GM13976 (cell line): ENCODE measurements around the gene MOV10L1.

Experiments
- DNase-seq: peaks from one replicate; pipeline ENCODE4 v3.0.0; 2012; ENCODE audit warnings: low spot score
- in situ Hi-C: fragments of 300-500 bp; cut with MboI; formaldehyde crosslinking; loops from one replicate; pipeline ENCODE4 v1.12.0; 2022; ENCODE audit warnings: low sequenced_read_pairs, mixed read lengths, inconsistent platforms; ENCODE audit not compliant: unreplicated experiment
- TF ChIP-seq, protein P1 (sequence below): IDR thresholded peaks from 2 replicates; pipeline ENCODE4 v1.5.1; 2012; ENCODE audit warnings: borderline replicate concordance, mild to moderate bottlenecking; ENCODE audit not compliant: insufficient read depth; ENCODE audit errors: extremely low read depth, missing control alignments, control extremely low read depth

Gene MOV10L1

DNA sequence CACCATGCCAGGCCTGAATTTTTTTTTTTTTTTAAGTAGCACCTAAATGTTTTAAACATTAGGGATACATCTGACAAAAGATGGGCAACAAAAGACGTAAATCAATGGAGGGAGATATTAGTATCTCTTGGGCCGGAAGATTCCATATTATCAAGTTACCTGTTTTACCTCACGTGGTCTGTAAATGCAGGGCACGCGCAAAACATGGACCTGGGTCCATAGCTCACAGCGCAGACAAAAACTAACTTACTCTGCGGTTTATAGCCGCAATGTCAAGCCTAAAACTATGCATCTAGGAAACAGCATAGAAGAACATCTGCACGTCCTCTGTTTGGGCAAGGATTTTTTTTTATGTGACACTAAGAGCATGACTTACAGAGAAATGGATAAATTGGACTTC lies 49.2 kb downstream of the MOV10L1 start:
- in situ Hi-C loops = no loop called here
- TF ChIP-seq, protein P1, sequence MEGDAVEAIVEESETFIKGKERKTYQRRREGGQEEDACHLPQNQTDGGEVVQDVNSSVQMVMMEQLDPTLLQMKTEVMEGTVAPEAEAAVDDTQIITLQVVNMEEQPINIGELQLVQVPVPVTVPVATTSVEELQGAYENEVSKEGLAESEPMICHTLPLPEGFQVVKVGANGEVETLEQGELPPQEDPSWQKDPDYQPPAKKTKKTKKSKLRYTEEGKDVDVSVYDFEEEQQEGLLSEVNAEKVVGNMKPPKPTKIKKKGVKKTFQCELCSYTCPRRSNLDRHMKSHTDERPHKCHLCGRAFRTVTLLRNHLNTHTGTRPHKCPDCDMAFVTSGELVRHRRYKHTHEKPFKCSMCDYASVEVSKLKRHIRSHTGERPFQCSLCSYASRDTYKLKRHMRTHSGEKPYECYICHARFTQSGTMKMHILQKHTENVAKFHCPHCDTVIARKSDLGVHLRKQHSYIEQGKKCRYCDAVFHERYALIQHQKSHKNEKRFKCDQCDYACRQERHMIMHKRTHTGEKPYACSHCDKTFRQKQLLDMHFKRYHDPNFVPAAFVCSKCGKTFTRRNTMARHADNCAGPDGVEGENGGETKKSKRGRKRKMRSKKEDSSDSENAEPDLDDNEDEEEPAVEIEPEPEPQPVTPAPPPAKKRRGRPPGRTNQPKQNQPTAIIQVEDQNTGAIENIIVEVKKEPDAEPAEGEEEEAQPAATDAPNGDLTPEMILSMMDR = no peak

DNA sequence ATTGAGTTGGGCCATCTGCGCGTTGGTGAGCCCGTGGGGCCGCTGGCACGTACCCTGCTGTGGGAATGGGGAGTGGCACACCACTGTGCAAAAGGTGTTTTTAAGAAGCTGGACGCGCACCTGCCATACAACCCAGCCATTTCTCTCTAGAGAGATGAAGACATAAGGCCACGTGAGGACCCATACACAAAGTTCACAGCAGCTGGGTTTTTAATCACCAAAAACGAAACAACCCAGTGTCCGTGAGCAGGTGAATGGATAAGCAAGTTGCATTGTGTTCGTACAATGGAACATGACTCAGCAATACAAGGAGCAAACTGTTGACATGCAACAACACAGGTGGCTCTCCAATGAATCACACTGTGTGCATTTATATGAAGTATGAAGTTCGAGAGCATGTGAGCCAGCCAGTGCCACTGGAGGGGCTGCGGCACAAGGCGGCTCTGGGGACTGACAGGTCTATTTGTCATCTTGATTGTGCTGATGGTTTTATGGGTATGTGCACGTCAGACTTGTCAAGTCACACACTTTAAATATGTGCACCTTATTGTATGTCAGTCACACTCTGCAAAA lies 50.1 kb downstream of the MOV10L1 start:
- TF ChIP-seq, protein P1 = no peak
- in situ Hi-C loops = no loop called here

More for the DNA sequence above, 49.2 kb downstream of the MOV10L1 start:
- no peak for DNase-seq

DNA sequence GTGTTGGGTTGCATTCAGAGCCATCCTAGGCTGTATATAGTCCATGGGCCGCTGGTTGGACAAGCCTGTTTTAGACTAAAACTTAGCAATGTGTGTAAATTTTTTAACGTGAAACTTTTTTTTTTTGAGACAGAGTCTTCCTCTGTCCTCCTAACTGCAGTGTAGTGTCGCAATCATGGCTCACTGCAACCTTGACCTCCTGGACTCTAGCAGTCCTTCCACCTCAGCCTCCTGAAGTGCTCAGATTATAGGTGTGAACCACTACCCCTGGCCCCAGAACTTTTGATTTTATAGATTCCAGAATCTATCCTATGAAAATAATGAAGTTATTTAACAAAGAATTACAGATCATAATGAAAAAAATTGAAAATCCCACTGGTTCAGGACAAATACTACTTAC lies 50.8 kb downstream of the MOV10L1 start:
- in situ Hi-C loops = no loop called here
- TF ChIP-seq, protein P1 = no peak
- no peak for DNase-seq

More for the DNA sequence above, 50.1 kb downstream of the MOV10L1 start:
- DNase-seq = peak; percentile 24

DNA sequence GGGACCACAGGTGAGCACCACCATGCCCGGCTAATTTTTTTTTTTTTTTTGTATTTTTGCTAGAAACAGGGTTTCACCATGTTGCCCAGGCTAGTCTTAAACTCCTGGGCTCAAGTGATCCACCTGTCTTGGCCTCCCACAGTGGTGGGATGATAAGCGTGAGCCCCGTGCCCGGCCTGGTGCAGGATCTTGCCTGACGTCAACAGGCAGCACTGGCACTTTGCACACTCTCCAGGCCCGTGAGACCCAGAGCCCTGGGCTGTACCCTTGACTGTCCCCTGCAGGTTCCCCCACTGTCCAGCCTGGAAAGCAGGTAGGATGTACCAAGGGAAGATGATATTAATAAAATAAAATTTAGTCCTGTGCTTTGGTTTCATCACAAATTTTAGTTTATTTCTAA lies 51.7 kb downstream of the MOV10L1 start:
- TF ChIP-seq, protein P1 = no peak
- no peak for DNase-seq
- in situ Hi-C loops = no loop called here

DNA sequence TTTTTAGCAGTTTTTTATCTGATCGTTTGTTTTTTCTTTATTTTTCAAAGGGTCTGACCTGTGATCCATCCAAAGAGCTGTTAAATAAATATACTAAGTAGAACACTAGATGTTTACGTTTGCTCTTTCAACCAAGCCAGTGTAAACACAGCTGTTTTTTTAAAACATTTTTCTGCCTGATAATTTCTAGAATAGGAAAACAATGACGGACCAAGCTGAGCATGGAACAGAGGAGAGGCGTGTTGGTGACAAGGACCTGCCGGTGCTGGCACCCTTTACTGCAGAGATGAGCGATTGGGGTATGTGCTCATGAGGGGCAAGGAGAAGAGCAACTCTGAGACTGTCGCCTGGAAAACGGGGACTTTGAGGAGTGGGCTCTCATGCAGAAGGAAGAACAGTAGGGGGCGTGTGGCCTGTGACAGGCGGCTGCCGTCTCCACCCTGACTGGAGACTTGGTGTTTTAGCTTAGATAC lies 52.1 kb downstream of the MOV10L1 start:
- DNase-seq = no peak
- TF ChIP-seq, protein P1 = no peak
- in situ Hi-C loops = no loop called here

DNA sequence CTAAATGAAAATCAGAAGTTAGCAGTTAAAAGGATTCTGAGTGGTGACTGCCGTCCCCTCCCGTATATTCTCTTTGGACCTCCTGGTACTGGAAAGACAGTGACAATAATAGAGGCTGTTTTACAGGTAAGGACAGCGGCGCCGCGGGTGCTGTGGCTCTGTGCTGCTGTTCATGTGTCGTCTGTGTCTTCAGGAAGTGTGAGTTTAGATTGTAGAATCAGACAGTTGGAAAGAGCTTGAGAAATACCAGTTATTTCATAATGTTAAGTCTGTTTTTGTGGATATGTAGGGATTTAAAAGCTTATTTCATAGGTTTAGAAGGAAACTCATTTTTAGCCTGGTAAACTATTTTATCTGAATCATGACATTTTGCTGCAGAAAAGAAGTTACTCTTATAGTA lies 53.3 kb downstream of the MOV10L1 start:
- in situ Hi-C loops = no loop called here
- TF ChIP-seq, protein P1 = no peak
- no peak for DNase-seq
